Measurements from ENCODE around the gene ZNF783. TPM values are rescaled to one million over a fixed set of nuclear protein-coding genes. Genes with fewer than 3 reads are reported as not detected.
"Not testable (repeated sequence)": the region's sequence is repeated elsewhere in the genome, so short reads cannot be mapped to it uniquely, and the experiment has no call there.

Gene ZNF783
- total RNA-seq, 2 experiments from 2014 or later, result 14.4 to 15.8 TPM

- Mint-ChIP-seq H3K36me3 (ENCODE audit: low read depth) (peaks cover 10% of the 10 kb centered on the region), H3K4me1 (peaks cover 19% of the 10 kb centered on the region), H3K4me3 (no peak overlapping the region), H3K27me3 (peaks cover 12% of the 10 kb centered on the region), H3K27ac (no peak overlapping the region), H3K9me3 (no peaks in the 10 kb centered on the region)
- ChIA-PET POLR2A (no interaction called here), CTCF (interaction anchor here (0.5 kb wide), 1 partner anchor 303 kb away, joined by 3 read pairs; no protein-coding TSS in a partner anchor)
- no peak for DNase-seq
Observed at GRCh38 chr7:149319376-149319775, 57.4 kb downstream of the ZNF783 start.

- H3K27me3 Mint-ChIP-seq, result peaks cover 6% of the 10 kb centered on the region
- ChIA-PET POLR2A (no interaction called here), CTCF (interaction anchor here (1.0 to 1.6 kb wide), 2 partner anchors 17 to 87 kb away, joined by 5 read pairs; no protein-coding TSS in a partner anchor)
- H3K4me1 Mint-ChIP-seq, result peaks cover 19% of the 10 kb centered on the region
- no peak for DNase-seq
- H3K4me3 Mint-ChIP-seq, result no peak overlapping the region
- no peak overlapping the region for H3K27ac Mint-ChIP-seq
- peaks cover 10% of the 10 kb centered on the region for H3K36me3 Mint-ChIP-seq (ENCODE audit: low read depth)
- H3K9me3 Mint-ChIP-seq, result peaks cover 3% of the 10 kb centered on the region
Observed at GRCh38 chr7:149320313-149321124, 58.5 kb downstream of the ZNF783 start.

DNA sequence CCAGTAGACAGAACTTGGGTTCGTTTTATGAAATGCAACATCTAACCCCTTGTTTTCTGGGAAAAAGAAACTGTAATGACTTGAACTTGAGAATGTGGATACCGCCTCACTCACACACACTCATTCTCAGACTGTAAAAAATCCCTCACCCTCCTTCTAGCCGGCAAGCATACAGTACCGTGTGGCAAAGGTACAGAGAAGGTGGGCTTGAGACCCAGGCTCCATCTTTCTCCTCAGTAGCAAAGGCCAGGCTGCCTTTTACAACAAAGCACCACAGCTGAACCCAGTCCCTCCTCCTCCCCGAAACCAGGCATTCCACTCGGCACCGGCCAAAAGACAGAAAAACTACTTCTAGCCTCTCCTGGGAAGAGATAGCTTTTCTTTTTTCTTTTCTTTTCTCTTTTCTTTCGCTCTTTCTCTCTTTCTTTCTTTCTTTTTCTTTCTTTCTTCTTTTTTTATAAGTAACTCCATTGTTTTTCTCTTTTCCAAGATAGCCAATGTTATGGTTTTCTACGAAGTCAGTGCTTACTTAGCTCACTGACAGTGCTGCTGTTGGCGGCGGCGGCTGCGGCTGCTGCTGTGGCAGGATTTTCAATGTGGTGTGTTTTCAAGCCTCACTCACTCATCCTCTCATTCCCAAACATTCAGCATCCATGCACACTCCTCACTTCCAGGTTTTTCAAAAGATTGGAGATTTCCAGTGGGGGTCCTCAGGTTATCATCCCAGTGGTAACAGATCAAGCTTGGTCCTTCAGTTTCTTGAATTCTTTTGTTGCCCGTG, 59.3 kb downstream of the ZNF783 start:
- CTCF ChIA-PET, result interaction anchor here (1.0 to 1.6 kb wide), 3 partner anchors 16 to 86 kb away, joined by 4 to 5 read pairs (median 5); partner anchors contain the start of gene ZNF783
- peak overlapping the region; percentile 61 for H3K4me3 Mint-ChIP-seq
- DNase-seq; H3K27me3 Mint-ChIP-seq; POLR2A ChIA-PET; H3K36me3 Mint-ChIP-seq (ENCODE audit: low read depth); H3K9me3 Mint-ChIP-seq: not testable (repeated sequence)
- H3K27ac Mint-ChIP-seq, result peak overlapping the region; percentile 56
- H3K4me1 Mint-ChIP-seq, result peaks cover 19% of the 10 kb centered on the region

- DNase-seq, result no peak
- ChIA-PET CTCF (interaction anchor here (0.7 to 1.6 kb wide), 3 partner anchors 60 to 106 kb away, joined by 3 to 5 read pairs (median 4); partner anchors contain the start of gene ZNF783), POLR2A (interaction anchor here (0.6 to 1.3 kb wide), 2 partner anchors 12 to 249 kb away, joined by 4 to 6 read pairs; no protein-coding TSS in a partner anchor)
- Mint-ChIP-seq H3K36me3 (ENCODE audit: low read depth) (peaks cover 10% of the 10 kb centered on the region), H3K4me1 (peaks cover 19% of the 10 kb centered on the region), H3K4me3 (peak overlapping the region; percentile 61), H3K27me3 (peaks cover 3% of the 10 kb centered on the region), H3K27ac (peak overlapping the region; percentile 48), H3K9me3 (peaks cover 5% of the 10 kb centered on the region)
Observed at GRCh38 chr7:149321978-149322541, 60.1 kb downstream of the ZNF783 start.

DNA sequence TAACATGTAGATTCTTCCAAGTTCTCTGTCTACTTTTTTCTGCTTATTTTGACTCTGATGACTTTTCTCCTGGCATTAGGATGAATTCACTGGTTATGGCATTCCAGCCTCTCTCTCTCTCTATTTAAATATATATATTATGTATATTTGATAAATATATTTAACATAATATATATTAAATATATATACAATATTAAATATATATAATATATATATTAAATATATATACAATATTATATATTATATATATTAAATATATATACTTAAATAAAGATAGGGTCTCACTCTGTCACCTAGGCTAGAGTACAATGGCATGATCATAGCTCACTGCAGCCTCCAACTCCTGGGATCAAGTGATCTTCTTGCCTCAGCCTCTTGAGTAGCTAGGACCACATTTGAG, 60.7 kb downstream of the ZNF783 start:
- Mint-ChIP-seq H3K36me3 (ENCODE audit: low read depth) (peaks cover 10% of the 10 kb centered on the region), H3K9me3 (peaks cover 5% of the 10 kb centered on the region), H3K27ac (no peak overlapping the region), H3K4me1 (peaks cover 19% of the 10 kb centered on the region), H3K27me3 (peaks cover 3% of the 10 kb centered on the region), H3K4me3 (no peak overlapping the region)
- POLR2A ChIA-PET, result interaction anchor here (0.6 to 1.3 kb wide), 2 partner anchors 12 to 249 kb away, joined by 4 to 6 read pairs; no protein-coding TSS in a partner anchor
- no peak for DNase-seq
- CTCF ChIA-PET, result interaction anchor here (0.7 to 1.6 kb wide), 2 partner anchors 61 to 107 kb away, joined by 3 to 4 read pairs; partner anchors contain the start of gene ZNF783

DNA sequence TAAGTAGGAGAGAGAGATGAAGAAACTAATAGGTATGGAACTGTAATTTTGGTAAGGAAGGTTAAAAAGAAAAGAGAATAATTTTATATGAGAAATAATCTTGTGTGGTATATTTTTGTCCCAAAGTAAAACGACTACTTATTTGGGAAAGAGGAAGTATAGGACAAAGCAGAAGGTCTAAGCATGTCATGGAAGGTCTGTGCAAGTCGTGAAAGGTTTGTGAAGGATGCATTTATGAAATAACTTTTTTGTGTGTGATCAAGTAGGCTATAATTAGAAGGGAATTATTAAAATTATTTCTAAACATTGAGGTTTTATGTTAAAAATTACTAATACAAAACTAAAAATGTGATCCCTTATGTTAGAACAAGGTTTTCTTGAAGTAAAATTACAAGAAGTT, 63.3 kb downstream of the ZNF783 start:
- peaks cover 5% of the 10 kb centered on the region for H3K9me3 Mint-ChIP-seq
- H3K27ac Mint-ChIP-seq, result no peak overlapping the region
- POLR2A ChIA-PET, result no interaction called here
- DNase-seq, result no peak
- H3K36me3 Mint-ChIP-seq (ENCODE audit: low read depth), result peaks cover 10% of the 10 kb centered on the region
- CTCF ChIA-PET, result no interaction called here
- H3K4me3 Mint-ChIP-seq, result no peak overlapping the region
- no peaks in the 10 kb centered on the region for H3K27me3 Mint-ChIP-seq
- H3K4me1 Mint-ChIP-seq, result peaks cover 19% of the 10 kb centered on the region

- no peak overlapping the region for H3K27ac Mint-ChIP-seq
Observed at GRCh38 chr7:149329265-149329664, 67.3 kb downstream of the ZNF783 start.

DNA sequence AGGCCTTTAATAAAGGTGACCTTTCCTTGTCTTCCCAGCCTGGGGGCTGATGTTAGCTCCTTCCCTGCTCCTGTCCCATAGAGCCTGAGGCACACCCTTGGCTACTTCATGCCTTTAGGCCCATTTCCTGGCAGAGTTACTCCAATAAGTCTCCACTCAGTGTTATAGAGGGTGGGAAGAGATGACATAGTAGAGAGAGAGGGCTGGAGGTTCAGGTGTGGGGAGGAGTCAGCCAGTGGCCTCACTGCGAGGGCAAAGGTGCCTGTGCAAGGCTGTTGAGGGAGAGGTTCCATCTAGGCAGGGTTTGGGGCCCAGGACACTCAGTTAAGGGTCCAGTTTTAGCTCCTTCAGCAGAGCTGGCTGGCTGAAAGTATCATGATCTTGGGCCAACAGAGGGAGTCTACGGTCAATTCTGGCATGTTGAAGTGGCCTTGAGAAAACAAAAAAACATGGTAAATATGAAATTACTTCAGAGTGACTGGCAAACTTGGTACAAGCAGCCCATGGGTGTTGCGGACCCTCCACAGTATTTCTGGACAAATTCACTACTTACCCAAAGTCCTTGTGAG, 67.9 kb downstream of the ZNF783 start:
- H3K4me3 Mint-ChIP-seq, result no peak overlapping the region
- H3K36me3 Mint-ChIP-seq (ENCODE audit: low read depth), result no peaks in the 10 kb centered on the region
- no peak for DNase-seq
- CTCF ChIA-PET, result no interaction called here
- no peaks in the 10 kb centered on the region for H3K4me1 Mint-ChIP-seq
- H3K27ac Mint-ChIP-seq, result no peak overlapping the region
- POLR2A ChIA-PET, result no interaction called here
- peaks cover 12% of the 10 kb centered on the region for H3K27me3 Mint-ChIP-seq
- H3K9me3 Mint-ChIP-seq, result peaks cover 7% of the 10 kb centered on the region

More at GRCh38 chr7:149329265-149329664, 67.3 kb downstream of the ZNF783 start:
- Mint-ChIP-seq H3K9me3 (peaks cover 7% of the 10 kb centered on the region), H3K36me3 (ENCODE audit: low read depth) (no peaks in the 10 kb centered on the region), H3K27me3 (peaks cover 9% of the 10 kb centered on the region), H3K4me1 (no peaks in the 10 kb centered on the region), H3K4me3 (no peak overlapping the region)
- POLR2A ChIA-PET, result no interaction called here
- CTCF ChIA-PET, result no interaction called here
- no peak for DNase-seq

- H3K27me3 Mint-ChIP-seq, result peaks cover 16% of the 10 kb centered on the region
- no peak for DNase-seq
- H3K9me3 Mint-ChIP-seq, result peaks cover 4% of the 10 kb centered on the region
- ChIA-PET POLR2A (no interaction called here), CTCF (no interaction called here)
- no peaks in the 10 kb centered on the region for H3K36me3 Mint-ChIP-seq (ENCODE audit: low read depth)
- H3K4me3 Mint-ChIP-seq, result no peak overlapping the region
- H3K27ac Mint-ChIP-seq, result no peak overlapping the region
- no peaks in the 10 kb centered on the region for H3K4me1 Mint-ChIP-seq
Observed at GRCh38 chr7:149330914-149331567, 69.0 kb downstream of the ZNF783 start.

DNA sequence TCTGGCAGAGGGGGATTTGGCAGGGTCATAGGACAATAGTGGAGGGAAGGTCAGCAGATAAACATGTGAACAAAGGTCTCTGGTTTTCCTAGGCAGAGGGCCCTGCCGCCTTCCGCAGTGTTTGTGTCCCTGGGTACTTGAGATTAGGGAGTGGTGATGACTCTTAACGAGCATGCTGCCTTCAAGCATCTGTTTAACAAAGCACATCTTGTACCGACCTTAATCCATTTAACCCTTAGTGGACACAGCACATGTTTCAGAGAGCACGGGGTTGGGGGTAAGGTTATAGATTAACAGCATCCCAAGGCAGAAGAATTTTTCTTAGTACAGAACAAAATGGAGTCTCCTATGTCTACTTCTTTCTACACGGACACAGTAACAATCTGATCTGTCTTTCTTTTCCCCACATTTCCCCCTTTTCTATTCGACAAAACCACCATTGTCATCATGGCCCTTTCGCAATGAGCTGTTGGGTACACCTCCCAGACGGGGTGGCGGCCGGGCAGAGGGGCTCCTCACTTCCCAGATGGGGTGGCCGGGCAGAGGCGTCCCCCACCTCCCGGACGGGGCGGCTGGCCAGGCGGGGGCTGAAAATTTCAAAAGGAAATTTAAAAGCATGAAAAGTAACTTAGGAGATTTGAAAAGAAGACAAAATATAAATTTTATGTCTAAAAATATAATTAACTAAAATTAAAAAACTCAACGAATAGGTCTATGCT, 70.8 kb downstream of the ZNF783 start:
- H3K36me3 Mint-ChIP-seq (ENCODE audit: low read depth); CTCF ChIA-PET: not testable (repeated sequence)
- H3K27me3 Mint-ChIP-seq, result peaks cover 16% of the 10 kb centered on the region

GRCh38 chr7:149333321-149333717, 71.3 kb downstream of the ZNF783 start:
- H3K27ac Mint-ChIP-seq, result no peak overlapping the region
- no peaks in the 10 kb centered on the region for H3K36me3 Mint-ChIP-seq (ENCODE audit: low read depth)
- no peak for DNase-seq
- POLR2A ChIA-PET, result no interaction called here
- CTCF ChIA-PET, result no interaction called here
- peaks cover 19% of the 10 kb centered on the region for H3K27me3 Mint-ChIP-seq
- H3K4me1 Mint-ChIP-seq, result no peaks in the 10 kb centered on the region
- no peak overlapping the region for H3K4me3 Mint-ChIP-seq
- H3K9me3 Mint-ChIP-seq, result peaks cover 2% of the 10 kb centered on the region

More for the DNA sequence above, 70.8 kb downstream of the ZNF783 start:
- H3K4me3 Mint-ChIP-seq, H3K4me1 Mint-ChIP-seq, H3K27ac Mint-ChIP-seq, H3K9me3 Mint-ChIP-seq, POLR2A ChIA-PET, DNase-seq: not testable (repeated sequence)

DNA sequence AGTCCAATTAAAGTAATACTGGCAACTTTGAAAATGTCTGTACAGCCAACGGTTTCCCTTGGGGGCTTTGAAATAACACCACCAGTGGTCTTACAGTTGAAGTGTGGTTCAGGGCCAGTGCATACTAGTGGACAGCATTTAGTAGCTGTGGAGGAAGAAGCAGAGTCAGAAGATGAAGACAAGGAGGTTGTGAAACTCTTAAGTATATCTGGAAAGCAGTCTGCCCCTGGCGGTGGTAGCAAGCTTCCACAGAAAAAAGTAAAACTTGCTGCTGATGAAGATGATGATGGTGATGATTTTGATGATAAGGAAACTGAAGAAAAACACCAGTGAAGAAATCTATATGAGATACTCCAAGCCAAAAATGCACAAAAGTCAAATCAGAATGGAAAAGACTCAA, 72.2 kb downstream of the ZNF783 start:
- ChIA-PET POLR2A (no interaction called here), CTCF (no interaction called here)
- Mint-ChIP-seq H3K36me3 (ENCODE audit: low read depth) (no peaks in the 10 kb centered on the region), H3K4me1 (no peaks in the 10 kb centered on the region), H3K9me3 (peaks cover 2% of the 10 kb centered on the region), H3K27ac (no peak overlapping the region), H3K4me3 (no peak overlapping the region), H3K27me3 (peaks cover 19% of the 10 kb centered on the region)
- no peak for DNase-seq

Data from activated CD4-positive, alpha-beta memory T cell treated with anti-CD3 and anti-CD28 coated beads, Interleukin-2, amount 10 ng/mL, durations not matched to agents 7 days and 5 days (primary cell).